Prostate gland (tissue), 2 donors: ENCODE results near the gene COL15A1. TPM values are rescaled to one million over a fixed set of nuclear protein-coding genes. Genes with fewer than 3 reads are reported as not detected.

Experiments
- DNase-seq: peaks from one replicate; pipeline ENCODE4 v3.0.0-alpha.2; 2019; ENCODE audit warnings: low spot score
- H3K27ac ChIP-seq, 2 donors: fragments of 200-600 bp; sonication (generic); 2 replicates each; pipeline ENCODE4 v1.5.1; 2017 to 2019
- H3K27me3 ChIP-seq: fragments of 200-600 bp; sonication (generic); replicated peaks from 2 replicates; pipeline ENCODE4 v1.5.1; 2019; ENCODE audit not compliant: insufficient read depth
- H3K36me3 ChIP-seq, 2 donors: fragments of 200-600 bp; sonication (generic); 1 replicate in 1 of 2; 2 replicates in 1 of 2; pipeline versions ENCODE4 v1.5.1 to v1.8.1; 2017 to 2019
- H3K4me1 ChIP-seq: fragments of 200-600 bp; sonication (generic); replicated peaks from 2 replicates; pipeline ENCODE4 v1.5.1; 2019
- H3K4me3 ChIP-seq, 2 donors: fragments of 200-600 bp; sonication (generic); 2 replicates each; pipeline ENCODE4 v1.5.1; 2017 to 2019
- H3K9me3 ChIP-seq: fragments of 200-600 bp; sonication (generic); 2 replicates; pipeline ENCODE4 v1.5.1; 2017
- POLR2A ChIP-seq: fragments of 450-650 bp; IDR thresholded peaks from one replicate; pipeline ENCODE4 v1.6.1; 2016; ENCODE audit warnings: antibody characterized with exemption, mild to moderate bottlenecking
- POLR2AphosphoS5 ChIP-seq: sonication (generic); formaldehyde crosslinking; IDR thresholded peaks from one replicate; pipeline ENCODE4 v1.6.1; 2017; ENCODE audit warnings: antibody characterized with exemption
- WGBS: methylation state at CpG from one replicate; pipeline ENCODE4 v1.1.5; 2018; 5-methylcytosine and 5-hydroxymethylcytosine counted together
- intact Hi-C: fragments of 100-400 bp; cut with DNase I; formaldehyde crosslinking; loops from one replicate; pipeline ENCODE4 v1.14.2; 2022
- total RNA-seq, 2 donors: library from RNA; depleted of rRNA; stranded (reverse); fragments of >200 nt; gene quantifications; one replicate each; pipeline ENCODE4 v1.1.0, GENCODE V29; 2016
- TF ChIP-seq, protein P1 (sequence below), 4 experiments: fragments of 200-600 bp in 2 of 4; fragments of 450-650 bp in 2 of 4; sonication (generic) in 2 of 4; IDR thresholded peaks; 1 replicate in 3 of 4; 2 replicates in 1 of 4; pipeline ENCODE4 v1.5.1; 2016 to 2019; ENCODE audit warnings: antibody characterized with exemption in 4 of 4, mild to moderate bottlenecking in 2 of 4, moderate library complexity in 2 of 4

COL15A1 gene
- total RNA-seq, 2 donors from 2014 or later: 10.3 to 79.9 TPM

GRCh38 chr9:99029083-99029645 lies 85.5 kb downstream of the COL15A1 start:
- no peak overlapping the region for H3K27ac ChIP-seq
- no peaks in the 10 kb centered on the region for H3K27me3 ChIP-seq
- no peaks in the 10 kb centered on the region for H3K9me3 ChIP-seq
- no peak overlapping the region for H3K4me3 ChIP-seq
- no peaks in the 10 kb centered on the region for H3K4me1 ChIP-seq
- WGBS: 44% methylated on average over 2 of the region's 2 CpGs
- no peak for DNase-seq
- no peaks in the 10 kb centered on the region for H3K36me3 ChIP-seq
- TF ChIP-seq, protein P1, sequence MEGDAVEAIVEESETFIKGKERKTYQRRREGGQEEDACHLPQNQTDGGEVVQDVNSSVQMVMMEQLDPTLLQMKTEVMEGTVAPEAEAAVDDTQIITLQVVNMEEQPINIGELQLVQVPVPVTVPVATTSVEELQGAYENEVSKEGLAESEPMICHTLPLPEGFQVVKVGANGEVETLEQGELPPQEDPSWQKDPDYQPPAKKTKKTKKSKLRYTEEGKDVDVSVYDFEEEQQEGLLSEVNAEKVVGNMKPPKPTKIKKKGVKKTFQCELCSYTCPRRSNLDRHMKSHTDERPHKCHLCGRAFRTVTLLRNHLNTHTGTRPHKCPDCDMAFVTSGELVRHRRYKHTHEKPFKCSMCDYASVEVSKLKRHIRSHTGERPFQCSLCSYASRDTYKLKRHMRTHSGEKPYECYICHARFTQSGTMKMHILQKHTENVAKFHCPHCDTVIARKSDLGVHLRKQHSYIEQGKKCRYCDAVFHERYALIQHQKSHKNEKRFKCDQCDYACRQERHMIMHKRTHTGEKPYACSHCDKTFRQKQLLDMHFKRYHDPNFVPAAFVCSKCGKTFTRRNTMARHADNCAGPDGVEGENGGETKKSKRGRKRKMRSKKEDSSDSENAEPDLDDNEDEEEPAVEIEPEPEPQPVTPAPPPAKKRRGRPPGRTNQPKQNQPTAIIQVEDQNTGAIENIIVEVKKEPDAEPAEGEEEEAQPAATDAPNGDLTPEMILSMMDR (IDR thresholded peaks at IDR 0.05): no peak
- TF ChIP-seq POLR2AphosphoS5 (no peak), POLR2A (no peak)
- intact Hi-C loops: no loop called here

GRCh38 chr9:99030092-99030511 lies 86.4 kb downstream of the COL15A1 start:
- Histone ChIP-seq H3K9me3 (no peaks in the 10 kb centered on the region), H3K4me3 (no peak overlapping the region), H3K27me3 (no peaks in the 10 kb centered on the region), H3K4me1 (no peaks in the 10 kb centered on the region), H3K27ac (no peak overlapping the region), H3K36me3 (no peaks in the 10 kb centered on the region)
- intact Hi-C loops: no loop called here
- TF ChIP-seq POLR2AphosphoS5 (no peak), POLR2A (no peak)
- TF ChIP-seq, protein P1 (IDR thresholded peaks at IDR 0.05): no peak
- DNase-seq: no peak
- WGBS: 64% methylated on average over 3 of the region's 3 CpGs

DNA sequence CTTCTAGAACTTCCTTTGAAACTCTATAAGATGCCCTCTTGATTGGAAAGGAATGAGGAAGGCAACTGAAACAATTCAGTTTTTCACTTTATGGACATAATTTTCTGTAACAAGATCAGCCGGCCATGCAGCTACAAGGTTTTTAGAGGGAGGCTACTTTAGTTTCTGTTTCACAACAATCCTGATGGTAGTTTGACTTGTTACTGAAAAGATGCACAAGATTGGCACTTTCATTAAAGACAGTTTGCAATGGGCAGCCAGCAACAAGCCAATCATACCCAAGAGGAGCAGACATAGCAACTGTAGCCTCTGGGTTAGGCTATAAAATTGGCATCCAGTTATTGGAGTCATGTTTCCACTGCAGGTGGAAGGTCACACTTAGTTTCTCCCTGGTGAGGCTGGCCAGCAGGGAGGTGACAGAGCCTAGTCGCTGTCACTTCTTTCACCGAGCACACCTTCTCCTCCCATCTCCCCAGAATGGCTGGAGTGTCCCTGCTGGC lies 87.0 kb downstream of the COL15A1 start:
- no peak for TF ChIP-seq POLR2AphosphoS5
- TF ChIP-seq, protein P1 (IDR thresholded peaks at IDR 0.05): no peak
- TF ChIP-seq POLR2A: no peak
- Histone ChIP-seq H3K27me3 (no peaks in the 10 kb centered on the region), H3K4me3 (no peak overlapping the region), H3K9me3 (no peaks in the 10 kb centered on the region), H3K4me1 (no peaks in the 10 kb centered on the region), H3K27ac (no peak overlapping the region), H3K36me3 (no peaks in the 10 kb centered on the region)
- 89% methylated on average over 3 of the region's 3 CpGs for WGBS
- intact Hi-C loops: no loop called here
- DNase-seq: no peak

GRCh38 chr9:99031319-99031718 lies 87.6 kb downstream of the COL15A1 start:
- no peaks in the 10 kb centered on the region for H3K4me1 ChIP-seq
- WGBS: 89% methylated on average over 6 of the region's 6 CpGs
- no peaks in the 10 kb centered on the region for H3K27me3 ChIP-seq
- H3K9me3 ChIP-seq: no peaks in the 10 kb centered on the region
- intact Hi-C loops: no loop called here
- DNase-seq: no peak
- no peak overlapping the region for H3K27ac ChIP-seq
- no peak overlapping the region for H3K4me3 ChIP-seq
- TF ChIP-seq POLR2AphosphoS5: no peak
- TF ChIP-seq, protein P1 (IDR thresholded peaks at IDR 0.05): no peak
- no peak for TF ChIP-seq POLR2A
- H3K36me3 ChIP-seq: no peaks in the 10 kb centered on the region

DNA sequence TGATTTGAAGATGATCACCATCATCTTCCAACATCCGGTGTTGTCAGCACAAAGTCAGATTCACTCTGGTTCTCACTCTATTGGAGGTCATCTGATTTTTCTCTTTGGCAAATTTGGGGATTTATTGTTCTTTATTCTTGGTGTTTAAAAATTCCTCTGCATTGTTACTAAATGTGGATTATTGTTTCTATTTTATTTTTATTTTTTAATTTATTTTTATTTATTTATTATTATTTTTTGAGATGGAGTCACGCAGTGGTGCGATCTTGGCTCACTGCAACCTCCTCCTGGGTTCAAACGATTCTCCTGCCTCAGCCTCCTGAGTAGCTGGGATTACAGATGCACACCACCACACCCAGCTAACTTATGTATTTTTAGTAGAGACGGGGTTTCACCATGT lies 88.3 kb downstream of the COL15A1 start:
- DNase-seq: no peak
- 98% methylated on average over 5 of the region's 5 CpGs for WGBS
- H3K27ac ChIP-seq: no peak overlapping the region
- H3K36me3 ChIP-seq: no peaks in the 10 kb centered on the region
- H3K27me3 ChIP-seq: no peaks in the 10 kb centered on the region
- H3K9me3 ChIP-seq: no peaks in the 10 kb centered on the region
- intact Hi-C loops: no loop called here
- H3K4me3 ChIP-seq: no peak overlapping the region
- H3K4me1 ChIP-seq: no peaks in the 10 kb centered on the region
- no peak for TF ChIP-seq POLR2A
- TF ChIP-seq, protein P1 (IDR thresholded peaks at IDR 0.05): no peak
